Fibroblast of pulmonary artery (primary cell): Measurements from ENCODE around the gene TRUB2.
A peak's percentile ranks its signal among the peaks of the same experiment; 100 is the strongest.

Source experiments
- DNase-seq: peaks from one replicate; pipeline ENCODE4 v3.0.0-alpha.2; 2010; ENCODE audit warnings: low read depth
- H3K4me3 ChIP-seq: replicated peaks from 2 replicates; pipeline ENCODE4 v1.5.1; 2011; ENCODE audit warnings: low read depth, mild to moderate bottlenecking, control low read depth, low read length, moderate library complexity
- CTCF ChIP-seq: IDR thresholded peaks from 2 replicates; pipeline ENCODE4 v1.5.1; 2011; ENCODE audit warnings: mild to moderate bottlenecking, control low read depth, low read length, inconsistent platforms; ENCODE audit errors: missing control alignments

The TRUB2 gene

GRCh38 chr9:128335161-128335560, 12.9 kb upstream of the TRUB2 start:
- DNase-seq, result no peak
- TF ChIP-seq CTCF, result no peak
- no peak overlapping the region for H3K4me3 ChIP-seq

- no peak overlapping the region for H3K4me3 ChIP-seq
- DNase-seq, result no peak
- no peak for TF ChIP-seq CTCF
These were observed 11.2 kb upstream of the TRUB2 start for GRCh38 chr9:128333451-128333869.

GRCh38 chr9:128325629-128326028, 3.4 kb upstream of the TRUB2 start:
- no peak for TF ChIP-seq CTCF
- DNase-seq, result no peak
- H3K4me3 ChIP-seq, result no peak overlapping the region

- no peak for TF ChIP-seq CTCF
- no peak for DNase-seq
- no peak overlapping the region for H3K4me3 ChIP-seq
These were observed 2.2 kb upstream of the TRUB2 start for GRCh38 chr9:128324401-128324800.

- TF ChIP-seq CTCF, result no peak
- peak overlapping the region; percentile 83 for H3K4me3 ChIP-seq
- no peak for DNase-seq
These were observed 1.5 kb upstream of the TRUB2 start for GRCh38 chr9:128323791-128324190.

- peak overlapping the region; percentile 83 for H3K4me3 ChIP-seq
- TF ChIP-seq CTCF, result no peak
- peak; percentile 30 for DNase-seq
These were observed 1.0 kb upstream of the TRUB2 start for GRCh38 chr9:128323212-128323730.

- TF ChIP-seq CTCF, result no peak
- H3K4me3 ChIP-seq, result peak overlapping the region; percentile 83
- DNase-seq, result no peak
These were observed 306 bp downstream of the TRUB2 start for GRCh38 chr9:128321879-128322403.
